Prostate gland (tissue), 2 donors: ENCODE results near the gene TAF6. TPM values are rescaled to one million over a fixed set of nuclear protein-coding genes. Genes with fewer than 3 reads are reported as not detected.

Source experiments
- DNase-seq: peaks from one replicate; pipeline ENCODE4 v3.0.0-alpha.2; 2019; ENCODE audit warnings: low spot score
- H3K27ac ChIP-seq, 2 donors: fragments of 200-600 bp; sonication (generic); 2 replicates each; pipeline ENCODE4 v1.5.1; 2017 to 2019
- H3K27me3 ChIP-seq: fragments of 200-600 bp; sonication (generic); replicated peaks from 2 replicates; pipeline ENCODE4 v1.5.1; 2019; ENCODE audit not compliant: insufficient read depth
- H3K36me3 ChIP-seq, 2 donors: fragments of 200-600 bp; sonication (generic); 1 replicate in 1 of 2; 2 replicates in 1 of 2; pipeline versions ENCODE4 v1.5.1 to v1.8.1; 2017 to 2019
- H3K4me1 ChIP-seq: fragments of 200-600 bp; sonication (generic); replicated peaks from 2 replicates; pipeline ENCODE4 v1.5.1; 2019
- H3K4me3 ChIP-seq, 2 donors: fragments of 200-600 bp; sonication (generic); 2 replicates each; pipeline ENCODE4 v1.5.1; 2017 to 2019
- H3K9me3 ChIP-seq: fragments of 200-600 bp; sonication (generic); 2 replicates; pipeline ENCODE4 v1.5.1; 2017
- CTCF ChIP-seq, 4 experiments: fragments of 200-600 bp in 2 of 4; fragments of 450-650 bp in 2 of 4; sonication (generic) in 2 of 4; IDR thresholded peaks; 1 replicate in 3 of 4; 2 replicates in 1 of 4; pipeline ENCODE4 v1.5.1; 2016 to 2019; ENCODE audit warnings: antibody characterized with exemption in 4 of 4, mild to moderate bottlenecking in 2 of 4, moderate library complexity in 2 of 4
- POLR2A ChIP-seq: fragments of 450-650 bp; IDR thresholded peaks from one replicate; pipeline ENCODE4 v1.6.1; 2016; ENCODE audit warnings: antibody characterized with exemption, mild to moderate bottlenecking
- POLR2AphosphoS5 ChIP-seq: sonication (generic); formaldehyde crosslinking; IDR thresholded peaks from one replicate; pipeline ENCODE4 v1.6.1; 2017; ENCODE audit warnings: antibody characterized with exemption
- WGBS: methylation state at CpG from one replicate; pipeline ENCODE4 v1.1.5; 2018; 5-methylcytosine and 5-hydroxymethylcytosine counted together
- intact Hi-C: fragments of 100-400 bp; cut with DNase I; formaldehyde crosslinking; loops from one replicate; pipeline ENCODE4 v1.14.2; 2022
- total RNA-seq, 2 donors: library from RNA; depleted of rRNA; stranded (reverse); fragments of >200 nt; gene quantifications; one replicate each; pipeline ENCODE4 v1.1.0, GENCODE V29; 2016

Gene TAF6
- total RNA-seq, 2 donors from 2014 or later, result 68.3 to 79.8 TPM

GRCh38 chr7:100080907-100081534 is 38.1 kb downstream of the TAF6 start:
- Histone ChIP-seq H3K27ac (peak overlapping the region; percentile 76 to 82), H3K9me3 (no peaks in the 10 kb centered on the region), H3K27me3 (no peaks in the 10 kb centered on the region), H3K4me1 (peaks cover 10% of the 10 kb centered on the region), H3K4me3 (peak overlapping the region; percentile 67 to 93), H3K36me3 (no peaks in the 10 kb centered on the region)
- TF ChIP-seq CTCF (IDR thresholded peaks at IDR 0.05) (no peak), POLR2AphosphoS5 (no peak), POLR2A (no peak)
- intact Hi-C loops, result loop anchor here (2.0 kb wide), 2 partner anchors 66 to 86 kb away; partner anchors contain the start of gene ZKSCAN1
- WGBS, result 2% methylated on average over 25 of the region's 34 CpGs
- no peak for DNase-seq

GRCh38 chr7:100079024-100079560 is 40.1 kb downstream of the TAF6 start:
- no peak overlapping the region for H3K27ac ChIP-seq
- no peak for DNase-seq
- WGBS, result 58% methylated on average over 7 of the region's 7 CpGs
- no peaks in the 10 kb centered on the region for H3K27me3 ChIP-seq
- H3K9me3 ChIP-seq, result no peaks in the 10 kb centered on the region
- H3K36me3 ChIP-seq, result peaks cover 2 to 14% of the 10 kb centered on the region in 2 donors
- H3K4me3 ChIP-seq, result no peak overlapping the region
- H3K4me1 ChIP-seq, result peaks cover 10% of the 10 kb centered on the region
- intact Hi-C loops, result no loop called here
- no peak for TF ChIP-seq CTCF (IDR thresholded peaks at IDR 0.05)
- no peak for TF ChIP-seq POLR2A
- TF ChIP-seq POLR2AphosphoS5, result no peak

- WGBS, result 95% methylated on average over 4 of the region's 4 CpGs
- TF ChIP-seq POLR2AphosphoS5 (no peak), CTCF (IDR thresholded peaks at IDR 0.05) (no peak), POLR2A (no peak)
- peaks cover 10% of the 10 kb centered on the region for H3K4me1 ChIP-seq
- H3K9me3 ChIP-seq, result no peaks in the 10 kb centered on the region
- no peaks in the 10 kb centered on the region for H3K27me3 ChIP-seq
- intact Hi-C loops, result no loop called here
- DNase-seq, result no peak
- H3K27ac ChIP-seq, result no peak overlapping the region
- H3K36me3 ChIP-seq, result peaks cover 2 to 33% of the 10 kb centered on the region in 2 donors
- no peak overlapping the region for H3K4me3 ChIP-seq
These were observed 42.0 kb downstream of the TAF6 start for GRCh38 chr7:100077205-100077604.

GRCh38 chr7:100075418-100075817 is 43.7 kb downstream of the TAF6 start:
- intact Hi-C loops, result no loop called here
- no peak for DNase-seq
- H3K4me3 ChIP-seq, result no peak overlapping the region
- H3K27ac ChIP-seq, result no peak overlapping the region
- no peak for TF ChIP-seq CTCF (IDR thresholded peaks at IDR 0.05)
- no peak for TF ChIP-seq POLR2A
- TF ChIP-seq POLR2AphosphoS5, result no peak
- H3K27me3 ChIP-seq, result no peaks in the 10 kb centered on the region
- H3K4me1 ChIP-seq, result peaks cover 8% of the 10 kb centered on the region
- 91% methylated on average over 6 of the region's 6 CpGs for WGBS
- peaks cover 14 to 48% of the 10 kb centered on the region in 2 donors for H3K36me3 ChIP-seq
- no peaks in the 10 kb centered on the region for H3K9me3 ChIP-seq

- Histone ChIP-seq H3K36me3 (peaks cover 14 to 48% of the 10 kb centered on the region in 2 donors), H3K27ac (no peak overlapping the region), H3K27me3 (no peaks in the 10 kb centered on the region), H3K4me1 (peaks cover 2% of the 10 kb centered on the region), H3K4me3 (no peak overlapping the region), H3K9me3 (no peaks in the 10 kb centered on the region)
- intact Hi-C loops, result no loop called here
- no peak for DNase-seq
- WGBS, result 97% methylated on average over 7 of the region's 7 CpGs
- no peak for TF ChIP-seq POLR2A
- no peak for TF ChIP-seq CTCF (IDR thresholded peaks at IDR 0.05)
- TF ChIP-seq POLR2AphosphoS5, result no peak
These were observed 44.3 kb downstream of the TAF6 start for GRCh38 chr7:100074841-100075240.
